ENCODE results near the gene PDP2.

DNA sequence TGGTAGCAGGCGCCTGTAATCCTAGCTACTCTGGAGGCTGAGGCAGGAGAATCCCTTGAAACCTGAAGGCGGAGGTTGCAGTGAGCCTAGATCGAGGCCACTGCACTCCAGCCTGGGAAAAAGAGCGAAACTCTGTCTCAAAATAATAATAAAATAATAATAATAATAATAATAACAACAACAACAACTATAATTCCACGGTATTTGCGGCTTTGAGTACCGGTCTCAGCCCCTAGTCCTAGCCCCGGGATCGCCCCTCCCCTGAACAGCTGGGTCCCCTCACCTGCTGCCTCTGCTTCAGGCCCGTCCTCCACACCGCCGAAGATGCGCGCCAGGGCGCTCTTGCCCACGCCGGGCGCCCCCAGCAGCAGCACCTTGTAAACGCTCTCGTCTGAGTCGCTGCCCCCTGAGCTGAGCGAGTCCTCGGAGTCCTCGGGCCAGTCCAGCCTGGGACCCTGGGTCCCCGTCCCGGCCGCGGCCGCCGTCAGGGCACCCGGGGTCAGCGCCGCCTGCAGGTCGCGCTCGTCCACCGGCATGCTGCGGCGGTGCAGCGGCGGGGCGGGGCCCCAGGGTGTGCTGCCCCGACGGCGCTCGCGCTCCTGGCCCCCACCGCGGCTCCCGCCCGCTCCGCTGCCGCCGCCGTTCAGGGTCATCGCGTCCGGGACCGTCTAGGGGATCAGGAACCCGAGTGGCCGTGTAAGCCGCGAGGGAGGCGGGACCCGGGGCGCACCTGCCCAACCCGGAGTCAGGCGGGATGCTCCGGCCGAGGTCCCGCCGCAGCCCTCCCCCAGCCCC lies 44.4 kb downstream of the PDP2 start:
- 0 out of 2 replicates have a peak, but pooled peaks have one; percentile 28 for TF ChIP-seq NR2C1 (IDR thresholded peaks at IDR 0.05)
- TF ChIP-seq, protein P1, sequence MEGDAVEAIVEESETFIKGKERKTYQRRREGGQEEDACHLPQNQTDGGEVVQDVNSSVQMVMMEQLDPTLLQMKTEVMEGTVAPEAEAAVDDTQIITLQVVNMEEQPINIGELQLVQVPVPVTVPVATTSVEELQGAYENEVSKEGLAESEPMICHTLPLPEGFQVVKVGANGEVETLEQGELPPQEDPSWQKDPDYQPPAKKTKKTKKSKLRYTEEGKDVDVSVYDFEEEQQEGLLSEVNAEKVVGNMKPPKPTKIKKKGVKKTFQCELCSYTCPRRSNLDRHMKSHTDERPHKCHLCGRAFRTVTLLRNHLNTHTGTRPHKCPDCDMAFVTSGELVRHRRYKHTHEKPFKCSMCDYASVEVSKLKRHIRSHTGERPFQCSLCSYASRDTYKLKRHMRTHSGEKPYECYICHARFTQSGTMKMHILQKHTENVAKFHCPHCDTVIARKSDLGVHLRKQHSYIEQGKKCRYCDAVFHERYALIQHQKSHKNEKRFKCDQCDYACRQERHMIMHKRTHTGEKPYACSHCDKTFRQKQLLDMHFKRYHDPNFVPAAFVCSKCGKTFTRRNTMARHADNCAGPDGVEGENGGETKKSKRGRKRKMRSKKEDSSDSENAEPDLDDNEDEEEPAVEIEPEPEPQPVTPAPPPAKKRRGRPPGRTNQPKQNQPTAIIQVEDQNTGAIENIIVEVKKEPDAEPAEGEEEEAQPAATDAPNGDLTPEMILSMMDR (IDR thresholded peaks at IDR 0.05 in 2 of 3, conservative IDR thresholded peaks at IDR 0.05 in 1 of 3; ENCODE audit: control insufficient read depth in 2 of 3, extremely low read depth in 1 of 3, insufficient read depth in 1 of 3, low read depth in 3 of 3, low read length in 3 of 3), result peak; percentile 33 to 45 (median 34); a peak in 5 of 6 replicates

Data from GM12878 (cell line).